GM12892 (cell line): ENCODE data around the gene CYP2R1.

Experiments used
- DNase-seq: peaks from one replicate; pipeline ENCODE4 v3.0.0; 2011; ENCODE audit not compliant: insufficient read length
- FAIRE-seq: peaks from 2 replicates; lab custom pipeline; 2011; peaks lifted over from hg19 to GRCh38; lab: Jason Lieb, UNC
- POLR2A ChIP-seq: IDR thresholded peaks from 2 replicates; pipeline ENCODE4 v1.6.1; 2011; ENCODE audit warnings: low read depth, low read length, control low read depth
- POLR2AphosphoS5 ChIP-seq: IDR thresholded peaks from 2 replicates; pipeline ENCODE4 v1.6.1; 2011; ENCODE audit warnings: low read depth, low read length, control low read depth
- TAF1 ChIP-seq: IDR thresholded peaks from 2 replicates; pipeline ENCODE4 v1.6.1; 2011; ENCODE audit warnings: low read depth, mild to moderate bottlenecking, control low read depth, low read length, borderline replicate concordance

The CYP2R1 gene

DNA sequence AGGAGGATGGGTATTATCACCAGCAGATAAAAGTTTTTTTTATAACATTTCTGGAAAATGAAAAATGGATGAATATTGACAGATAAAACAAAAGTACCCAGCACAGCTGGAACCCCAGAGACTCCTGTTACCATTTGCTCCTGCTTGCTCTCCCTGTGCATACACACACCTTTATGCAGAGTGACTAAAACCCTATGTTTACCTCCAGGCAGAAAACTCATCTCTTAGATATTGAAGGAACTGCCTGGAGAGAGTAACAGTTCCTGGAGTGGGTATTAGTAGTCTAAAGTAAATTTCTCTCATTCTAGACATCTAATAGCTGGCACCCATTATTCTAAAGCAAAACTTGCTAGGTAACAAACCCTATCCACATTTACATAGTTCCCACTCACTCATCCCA is 38.0 kb downstream of the CYP2R1 start:
- no peak for FAIRE-seq
- TF ChIP-seq POLR2AphosphoS5 (no peak), TAF1 (no peak), POLR2A (no peak)
- no peak for DNase-seq

DNA sequence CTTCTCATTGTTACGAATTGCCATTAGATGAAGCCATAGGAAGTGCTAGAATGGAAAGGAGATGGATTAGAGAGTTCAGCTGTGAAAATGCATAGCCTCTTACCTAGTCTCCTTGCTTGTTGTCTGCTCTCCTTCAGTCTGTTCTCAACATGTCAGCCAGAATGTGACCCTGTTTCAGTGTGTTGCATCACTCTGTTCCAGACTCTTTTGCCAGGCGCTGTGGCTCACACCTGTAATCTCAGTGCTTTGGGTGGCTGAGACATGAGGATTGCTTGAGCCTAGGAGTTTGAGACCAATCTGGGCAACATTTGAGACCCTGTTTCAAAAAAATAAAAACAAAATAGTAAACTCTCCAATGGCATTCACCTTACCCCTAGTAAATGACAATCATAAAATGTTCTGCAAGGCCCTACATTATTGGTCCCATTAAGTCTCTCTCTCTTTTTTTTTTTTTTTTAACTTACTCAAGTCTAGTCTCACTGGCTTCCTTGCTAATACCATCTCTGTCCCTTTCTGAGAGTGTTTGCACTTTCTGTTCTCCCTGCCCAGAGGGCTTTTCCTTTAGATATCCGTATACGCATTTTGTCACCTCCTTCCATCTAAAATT is 39.4 kb downstream of the CYP2R1 start:
- TF ChIP-seq POLR2AphosphoS5 (no peak), POLR2A (no peak)
- DNase-seq: no peak
- FAIRE-seq: no peak

DNA sequence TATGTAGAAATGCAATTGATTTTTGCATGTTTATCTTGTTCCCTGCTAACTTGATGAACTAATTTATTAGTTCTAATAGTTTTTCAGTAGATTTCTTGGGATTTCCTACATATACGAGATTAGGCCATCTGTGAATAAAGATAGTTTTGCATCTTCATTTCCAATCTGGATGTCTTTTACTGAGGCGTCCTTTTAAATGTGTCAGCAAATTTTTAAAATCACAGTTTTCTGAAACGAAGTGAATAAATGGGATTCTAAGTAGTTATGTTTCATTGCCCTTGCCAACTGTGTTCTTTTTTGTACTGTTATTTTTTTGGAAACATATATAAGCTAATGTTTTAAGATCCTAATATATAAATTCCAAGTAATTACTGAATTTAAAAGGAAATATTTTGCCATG is 50.0 kb downstream of the CYP2R1 start:
- DNase-seq: no peak
- TF ChIP-seq TAF1: no peak
- no peak for TF ChIP-seq POLR2AphosphoS5
- TF ChIP-seq POLR2A: no peak
- no peak for FAIRE-seq

DNA sequence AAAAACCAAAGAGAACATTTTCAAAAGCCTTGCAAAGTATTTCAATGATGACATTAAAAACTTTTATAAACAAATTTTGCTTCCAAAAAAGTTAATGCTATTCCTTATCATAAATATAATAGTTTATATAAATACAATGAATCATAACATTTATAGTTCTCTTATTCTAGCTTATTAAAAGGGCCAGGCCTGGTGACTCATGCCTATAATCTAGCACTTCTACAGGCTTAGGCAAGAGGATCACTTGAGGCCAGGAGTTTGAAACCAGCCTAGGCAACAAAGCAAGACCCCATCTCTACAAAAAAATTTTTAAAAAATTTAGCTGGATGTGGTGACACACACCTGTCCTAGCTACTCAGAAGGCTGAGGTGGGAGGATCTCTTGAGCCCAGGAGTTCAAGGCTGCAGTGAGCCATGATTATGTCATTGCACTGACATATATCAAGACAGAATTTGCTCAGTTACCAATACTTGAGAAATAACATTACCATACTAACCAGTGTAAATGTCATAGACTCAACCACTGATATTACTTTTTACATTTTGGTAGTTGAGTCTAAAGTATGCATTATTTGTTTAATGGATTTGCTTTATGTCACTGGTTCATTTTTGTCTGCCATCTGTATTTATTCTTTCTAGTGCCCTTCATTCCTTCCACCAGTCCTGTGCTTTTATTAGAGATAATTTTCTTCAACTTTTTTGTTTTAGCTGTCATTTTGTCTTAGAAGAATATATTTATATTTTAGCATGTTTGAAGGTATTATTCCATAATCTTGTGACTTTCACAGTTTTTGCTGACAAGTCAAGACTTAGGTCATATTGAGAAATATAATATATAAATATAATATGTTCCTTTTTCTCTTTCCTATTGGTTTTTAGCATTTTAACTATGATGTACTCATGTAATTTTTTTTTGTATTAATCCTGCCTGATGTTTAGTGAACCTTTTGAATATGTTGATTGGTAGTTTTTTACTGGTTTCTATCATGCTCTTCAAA is 56.2 kb downstream of the CYP2R1 start:
- no peak for FAIRE-seq
- TF ChIP-seq POLR2A (no peak), POLR2AphosphoS5 (no peak), TAF1 (no peak)
- no peak for DNase-seq
